ENCODE measurements around the gene DOC2A.

DNA sequence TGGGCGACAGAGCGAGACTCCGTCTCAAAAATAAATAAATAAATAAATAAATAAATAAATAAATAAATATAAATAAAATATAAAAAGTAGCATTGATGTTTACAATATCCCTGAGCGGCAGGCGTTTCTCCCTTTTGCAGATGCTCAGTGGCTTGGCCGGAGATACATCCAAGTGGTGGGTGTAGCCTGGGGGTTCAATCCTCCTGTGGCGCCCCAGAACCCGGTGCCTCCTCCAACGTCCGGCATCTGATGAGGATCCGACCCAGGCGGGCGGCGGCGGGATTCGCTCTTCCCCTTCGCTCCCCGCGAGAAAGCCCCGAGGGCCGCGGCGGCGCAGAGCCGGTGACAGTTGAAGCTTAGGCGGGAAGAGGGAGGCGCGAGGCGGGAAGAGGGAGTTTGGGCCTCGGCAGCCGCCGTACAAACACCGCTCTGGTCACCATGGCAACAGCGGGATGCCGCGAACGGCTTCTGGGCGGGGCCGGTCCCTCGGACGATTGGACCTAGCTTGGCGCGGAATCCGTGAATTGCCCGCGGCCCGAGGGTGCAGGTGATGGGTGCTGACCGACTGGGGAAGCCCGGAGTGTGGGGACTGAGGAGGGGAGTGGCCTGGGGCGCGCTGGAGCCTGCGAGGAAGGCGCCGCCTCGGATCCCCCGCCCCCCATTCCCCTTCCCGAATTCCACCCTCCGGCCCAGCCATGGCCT, 42.0 kb upstream of the DOC2A start:
- TF ChIP-seq, protein P1, sequence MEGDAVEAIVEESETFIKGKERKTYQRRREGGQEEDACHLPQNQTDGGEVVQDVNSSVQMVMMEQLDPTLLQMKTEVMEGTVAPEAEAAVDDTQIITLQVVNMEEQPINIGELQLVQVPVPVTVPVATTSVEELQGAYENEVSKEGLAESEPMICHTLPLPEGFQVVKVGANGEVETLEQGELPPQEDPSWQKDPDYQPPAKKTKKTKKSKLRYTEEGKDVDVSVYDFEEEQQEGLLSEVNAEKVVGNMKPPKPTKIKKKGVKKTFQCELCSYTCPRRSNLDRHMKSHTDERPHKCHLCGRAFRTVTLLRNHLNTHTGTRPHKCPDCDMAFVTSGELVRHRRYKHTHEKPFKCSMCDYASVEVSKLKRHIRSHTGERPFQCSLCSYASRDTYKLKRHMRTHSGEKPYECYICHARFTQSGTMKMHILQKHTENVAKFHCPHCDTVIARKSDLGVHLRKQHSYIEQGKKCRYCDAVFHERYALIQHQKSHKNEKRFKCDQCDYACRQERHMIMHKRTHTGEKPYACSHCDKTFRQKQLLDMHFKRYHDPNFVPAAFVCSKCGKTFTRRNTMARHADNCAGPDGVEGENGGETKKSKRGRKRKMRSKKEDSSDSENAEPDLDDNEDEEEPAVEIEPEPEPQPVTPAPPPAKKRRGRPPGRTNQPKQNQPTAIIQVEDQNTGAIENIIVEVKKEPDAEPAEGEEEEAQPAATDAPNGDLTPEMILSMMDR (IDR thresholded peaks at IDR 0.05) = no peak
- TF ChIP-seq POLR2A (IDR thresholded peaks at IDR 0.05) = no peak

Data from adrenal gland (tissue), 5 donors.